Sigmoid colon (tissue), 3 donors: ENCODE measurements around the gene GGA1.

Experiments used
- CTCF ChIP-seq, 4 experiments: fragments of 450-650 bp in 3 of 4; fragments of 200-600 bp in 1 of 4; IDR thresholded peaks; one replicate each; pipeline ENCODE4 v1.5.1; 2016 to 2019; ENCODE audit warnings: antibody characterized with exemption in 4 of 4, mild to moderate bottlenecking in 3 of 4, moderate library complexity in 2 of 4
- POLR2A ChIP-seq, 2 donors: fragments of 450-650 bp; IDR thresholded peaks; one replicate each; pipeline ENCODE4 v1.6.1; 2016; ENCODE audit warnings: antibody characterized with exemption in 2 of 2, mild to moderate bottlenecking in 2 of 2, moderate library complexity in 2 of 2

- TF ChIP-seq POLR2A (IDR thresholded peaks at IDR 0.05), result no peak
- TF ChIP-seq CTCF (IDR thresholded peaks at IDR 0.05), result no peak
These were observed 2.6 kb downstream of the GGA1 start for GRCh38 chr22:37611207-37611606.
